Measurements from ENCODE around the gene LRRC36. TPM values are rescaled to one million over a fixed set of nuclear protein-coding genes. Genes with fewer than 3 reads are reported as not detected.

LRRC36 gene
- total and polyA plus RNA-seq, 2 of the 13 experiments (the other 11 are each of a cell fraction or from before 2014, with no cell fraction given): 0.12 to 0.15 TPM

- no peak for TF ChIP-seq HIC2 (CRISPR knock-in tag; IDR thresholded peaks at IDR 0.05; ENCODE audit: low read depth)
- TF ChIP-seq ZC3H13 (CRISPR knock-in tag; IDR thresholded peaks at IDR 0.05): peak; percentile 47; the same call in 1 of the 2 replicates
- TF ChIP-seq ZNF740 (CRISPR knock-in tag; IDR thresholded peaks at IDR 0.05): 0 out of 2 replicates have a peak, but pooled peaks have one; percentile 17
- no peak for TF ChIP-seq AFF4 (CRISPR knock-in tag; IDR thresholded peaks at IDR 0.05)
- TF ChIP-seq ARID3A (IDR thresholded peaks at IDR 0.05; ENCODE audit: low read depth, low read length): no peak
- TF ChIP-seq SMYD3 (CRISPR knock-in tag; IDR thresholded peaks at IDR 0.05): no peak
- no peak for TF ChIP-seq ATF6 (CRISPR knock-in tag; conservative IDR thresholded peaks at IDR 0.05)
- peak; percentile 66 for TF ChIP-seq KLF12 (CRISPR knock-in tag; IDR thresholded peaks at IDR 0.05; ENCODE audit: borderline replicate concordance)
- TF ChIP-seq ZNF614 (CRISPR knock-in tag; IDR thresholded peaks at IDR 0.05; ENCODE audit: borderline replicate concordance): 0 out of 2 replicates have a peak, but pooled peaks have one; percentile 26
- no peak for TF ChIP-seq ZNF343 (CRISPR knock-in tag; IDR thresholded peaks at IDR 0.05)
- no peak for TF ChIP-seq ZXDC (CRISPR knock-in tag; IDR thresholded peaks at IDR 0.05)
- TF ChIP-seq ZNF704 (CRISPR knock-in tag; IDR thresholded peaks at IDR 0.05; ENCODE audit: borderline replicate concordance): no peak
Observed at GRCh38 chr16:67326472-67327309, at the start of gene LRRC36, which contains the start of gene KCTD19 (continued).
